ENCODE results near the gene WWOX. TPM values are rescaled to one million over a fixed set of nuclear protein-coding genes. Genes with fewer than 3 reads are reported as not detected.

The WWOX gene
- polyA plus RNA-seq, 6 donors from 2014 or later, result 9.1 to 17.0 (median 12.5) TPM

- Mint-ChIP-seq H3K27ac (no peak overlapping the region), H3K9me3 (peaks cover 0 to 8% (median 1%) of the 10 kb centered on the region in 7 donors), H3K36me3 (peaks cover 15 to 24% of the 10 kb centered on the region in 2 donors), H3K4me3 (no peak overlapping the region), H3K4me1 (no peaks in the 10 kb centered on the region), H3K27me3 (no peaks in the 10 kb centered on the region)
- no peak for DNase-seq
- no peak for ATAC-seq (ENCODE audit: low read depth in 2 of 2)
Measured at GRCh38 chr16:78170494-78170933, 71.1 kb downstream of the WWOX start.

- DNase-seq, result no peak
- H3K4me3 Mint-ChIP-seq, result no peak overlapping the region
- no peak overlapping the region for H3K27ac Mint-ChIP-seq
- H3K27me3 Mint-ChIP-seq, result no peaks in the 10 kb centered on the region
- H3K36me3 Mint-ChIP-seq, result peaks cover 0 to 18% of the 10 kb centered on the region in 2 donors
- peaks cover 0 to 3% (median 0%) of the 10 kb centered on the region in 7 donors for H3K9me3 Mint-ChIP-seq
- no peak for ATAC-seq (ENCODE audit: low read depth in 2 of 2)
- peaks cover 0 to 4% (median 0%) of the 10 kb centered on the region in 3 donors for H3K4me1 Mint-ChIP-seq
Measured at GRCh38 chr16:78175287-78175686, 75.8 kb downstream of the WWOX start.

- peaks cover 0 to 8% (median 5%) of the 10 kb centered on the region in 3 donors for H3K4me1 Mint-ChIP-seq
- H3K27me3 Mint-ChIP-seq, result no peaks in the 10 kb centered on the region
- H3K9me3 Mint-ChIP-seq, result peaks cover 0 to 3% (median 1%) of the 10 kb centered on the region in 7 donors
- H3K36me3 Mint-ChIP-seq, result peaks cover 0 to 18% of the 10 kb centered on the region in 2 donors
- DNase-seq, result no peak
- no peak overlapping the region for H3K27ac Mint-ChIP-seq
- H3K4me3 Mint-ChIP-seq, result no peak overlapping the region
- no peak for ATAC-seq (ENCODE audit: low read depth in 2 of 2)
Measured at GRCh38 chr16:78176435-78176834, 77.0 kb downstream of the WWOX start.

GRCh38 chr16:78177218-78177617, 77.8 kb downstream of the WWOX start:
- Mint-ChIP-seq H3K4me3 (no peak overlapping the region), H3K27me3 (no peaks in the 10 kb centered on the region), H3K9me3 (peaks cover 0 to 3% (median 1%) of the 10 kb centered on the region in 7 donors), H3K27ac (no peak overlapping the region), H3K4me1 (peaks cover 0 to 8% (median 5%) of the 10 kb centered on the region in 3 donors), H3K36me3 (peaks cover 0 to 18% of the 10 kb centered on the region in 2 donors)
- ATAC-seq (ENCODE audit: low read depth in 2 of 2) (no peak), DNase-seq (no peak)

GRCh38 chr16:78177987-78178386, 78.5 kb downstream of the WWOX start:
- peaks cover 0 to 3% (median 1%) of the 10 kb centered on the region in 7 donors for H3K9me3 Mint-ChIP-seq
- H3K27me3 Mint-ChIP-seq, result no peaks in the 10 kb centered on the region
- H3K4me1 Mint-ChIP-seq, result peaks cover 0 to 8% (median 5%) of the 10 kb centered on the region in 3 donors
- no peak for DNase-seq
- H3K36me3 Mint-ChIP-seq, result peaks cover 0 to 18% of the 10 kb centered on the region in 2 donors
- peak overlapping the region in 1 of 6 donors; percentile 29 for H3K27ac Mint-ChIP-seq
- no peak overlapping the region for H3K4me3 Mint-ChIP-seq
- ATAC-seq (ENCODE audit: low read depth in 2 of 2), result no peak

GRCh38 chr16:78179666-78180065, 80.2 kb downstream of the WWOX start:
- ATAC-seq (ENCODE audit: low read depth in 2 of 2) (no peak), DNase-seq (no peak)
- Mint-ChIP-seq H3K36me3 (peaks cover 0 to 8% of the 10 kb centered on the region in 2 donors), H3K27ac (no peak overlapping the region), H3K9me3 (peaks cover 0 to 2% (median 0%) of the 10 kb centered on the region in 7 donors), H3K27me3 (no peaks in the 10 kb centered on the region), H3K4me1 (peaks cover 0 to 8% (median 5%) of the 10 kb centered on the region in 3 donors), H3K4me3 (no peak overlapping the region)

- Mint-ChIP-seq H3K36me3 (peaks cover 0 to 7% of the 10 kb centered on the region in 2 donors), H3K27ac (no peak overlapping the region), H3K4me1 (peaks cover 0 to 8% (median 5%) of the 10 kb centered on the region in 3 donors), H3K4me3 (no peak overlapping the region), H3K9me3 (peaks cover 0 to 2% (median 0%) of the 10 kb centered on the region in 7 donors), H3K27me3 (no peaks in the 10 kb centered on the region)
- ATAC-seq (ENCODE audit: low read depth in 2 of 2), result no peak
- no peak for DNase-seq
Measured at GRCh38 chr16:78180349-78180748, 80.9 kb downstream of the WWOX start.

DNA sequence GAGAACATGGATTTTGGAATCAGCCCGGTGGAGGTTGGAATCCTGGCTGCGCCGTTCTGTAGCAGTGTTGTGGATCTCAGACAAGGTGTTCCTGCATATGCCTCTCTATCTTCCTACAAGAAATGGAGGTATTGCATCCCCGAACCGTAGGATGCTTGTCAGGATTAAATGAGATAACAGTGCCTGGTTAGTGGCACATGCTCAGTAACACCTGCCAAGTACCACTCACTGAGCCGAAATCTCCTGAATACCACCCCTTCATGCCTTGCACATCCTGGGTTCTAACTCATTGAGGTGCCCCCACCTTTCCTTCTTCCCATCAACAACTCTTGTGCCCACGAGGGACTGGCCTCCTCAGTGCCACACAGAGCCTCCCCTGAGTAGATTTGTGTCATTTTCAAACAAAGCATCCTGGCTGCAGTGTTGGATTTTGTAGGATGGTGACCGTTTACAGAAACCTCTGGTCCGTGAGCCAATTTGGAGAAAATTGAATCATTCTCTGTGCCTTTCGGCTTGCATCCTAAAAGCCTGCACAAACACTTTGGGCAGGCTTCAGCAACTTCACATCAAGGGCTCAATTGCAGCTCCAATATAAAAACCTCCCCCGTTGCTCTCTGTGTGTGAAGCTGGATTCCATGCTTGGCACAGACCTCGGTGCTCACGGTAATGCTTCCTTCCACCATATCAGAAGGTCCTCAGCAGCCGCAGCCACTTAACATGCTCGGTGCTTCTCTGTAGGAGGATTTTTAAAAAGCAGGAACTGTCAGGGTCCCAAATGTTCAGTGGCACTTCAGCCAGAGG, 84.2 kb downstream of the WWOX start:
- H3K4me3 Mint-ChIP-seq, result no peak overlapping the region
- DNase-seq, result no peak
- no peaks in the 10 kb centered on the region for H3K36me3 Mint-ChIP-seq
- peaks cover 3 to 11% (median 5%) of the 10 kb centered on the region in 3 donors for H3K4me1 Mint-ChIP-seq
- H3K27me3 Mint-ChIP-seq, result no peaks in the 10 kb centered on the region
- H3K9me3 Mint-ChIP-seq, result peaks cover 0 to 2% (median 0%) of the 10 kb centered on the region in 7 donors
- ATAC-seq (ENCODE audit: low read depth in 2 of 2), result no peak
- H3K27ac Mint-ChIP-seq, result no peak overlapping the region

GRCh38 chr16:78184238-78185183, 85.1 kb downstream of the WWOX start:
- no peaks in the 10 kb centered on the region for H3K36me3 Mint-ChIP-seq
- H3K4me3 Mint-ChIP-seq, result no peak overlapping the region
- H3K27me3 Mint-ChIP-seq, result no peaks in the 10 kb centered on the region
- no peak for ATAC-seq (ENCODE audit: low read depth in 2 of 2)
- DNase-seq, result no peak
- H3K4me1 Mint-ChIP-seq, result peaks cover 9 to 19% (median 11%) of the 10 kb centered on the region in 3 donors
- peaks cover 0 to 2% (median 0%) of the 10 kb centered on the region in 7 donors for H3K9me3 Mint-ChIP-seq
- no peak overlapping the region for H3K27ac Mint-ChIP-seq

- H3K4me1 Mint-ChIP-seq, result peaks cover 13 to 23% (median 16%) of the 10 kb centered on the region in 3 donors
- H3K9me3 Mint-ChIP-seq, result peaks cover 0 to 2% (median 0%) of the 10 kb centered on the region in 7 donors
- peak overlapping the region in 2 of 8 donors; percentile 8 to 31 for H3K4me3 Mint-ChIP-seq
- DNase-seq (no peak), ATAC-seq (ENCODE audit: low read depth in 2 of 2) (no peak)
- H3K36me3 Mint-ChIP-seq, result no peaks in the 10 kb centered on the region
- no peaks in the 10 kb centered on the region for H3K27me3 Mint-ChIP-seq
- no peak overlapping the region for H3K27ac Mint-ChIP-seq
Measured at GRCh38 chr16:78189121-78189520, 89.7 kb downstream of the WWOX start.

DNA sequence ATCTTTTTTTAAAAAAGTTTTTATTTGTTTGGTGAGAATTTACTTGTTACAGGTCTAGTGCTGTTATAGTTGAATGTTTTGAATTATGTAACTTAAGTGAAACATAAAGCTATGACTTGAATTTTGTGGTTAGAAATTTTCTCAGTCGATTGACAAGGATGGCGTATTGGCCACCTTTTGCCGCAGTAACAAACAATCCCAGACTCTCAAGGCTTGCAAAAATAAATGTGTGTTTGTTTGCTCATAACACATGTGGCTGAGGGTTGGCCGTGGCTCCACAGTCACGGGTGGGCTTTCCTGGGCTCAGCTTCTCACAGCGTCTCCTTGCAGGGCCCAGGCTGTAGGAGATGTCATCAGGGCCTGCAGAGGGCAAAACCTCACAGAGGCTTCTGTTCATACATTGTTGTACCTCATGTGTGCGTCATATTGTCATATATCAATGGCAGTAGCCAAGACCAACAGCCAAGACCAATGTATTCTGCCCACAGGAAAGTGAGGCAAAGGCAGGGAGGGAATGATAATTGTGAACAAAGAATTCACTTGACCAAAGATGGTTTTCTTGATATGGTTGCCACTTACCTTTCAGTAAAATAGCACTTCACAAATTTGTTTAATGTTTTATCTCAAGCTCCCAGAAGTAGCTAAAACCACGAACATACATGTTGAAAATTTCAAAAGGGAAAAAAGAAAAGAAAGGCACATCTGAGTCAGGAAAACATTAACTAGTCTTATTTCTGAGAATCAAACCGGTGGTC, 93.5 kb downstream of the WWOX start:
- DNase-seq (no peak), ATAC-seq (ENCODE audit: low read depth in 2 of 2) (no peak)
- Mint-ChIP-seq H3K27ac (peak overlapping the region in 1 of 6 donors; percentile 20), H3K4me3 (no peak overlapping the region), H3K36me3 (peaks cover 0 to 1% of the 10 kb centered on the region in 2 donors), H3K27me3 (no peaks in the 10 kb centered on the region), H3K9me3 (peaks cover 0 to 2% (median 0%) of the 10 kb centered on the region in 7 donors), H3K4me1 (peaks cover 13 to 34% (median 28%) of the 10 kb centered on the region in 3 donors)

- ATAC-seq (ENCODE audit: low read depth in 2 of 2), result no peak
- H3K4me1 Mint-ChIP-seq, result peaks cover 4 to 17% (median 14%) of the 10 kb centered on the region in 3 donors
- H3K9me3 Mint-ChIP-seq, result peaks cover 0 to 2% (median 0%) of the 10 kb centered on the region in 7 donors
- no peak for DNase-seq
- no peaks in the 10 kb centered on the region for H3K27me3 Mint-ChIP-seq
- H3K36me3 Mint-ChIP-seq, result peaks cover 0 to 8% of the 10 kb centered on the region in 2 donors
- peak overlapping the region in 1 of 6 donors; percentile 74 for H3K27ac Mint-ChIP-seq
- no peak overlapping the region for H3K4me3 Mint-ChIP-seq
Measured at GRCh38 chr16:78194948-78195347, 95.5 kb downstream of the WWOX start.

All from naive B cell (primary cell).